GM21381 (cell line): ENCODE data around the gene CAPN7.
"Not testable (repeated sequence)": the region's sequence is repeated elsewhere in the genome, so short reads cannot be mapped to it uniquely, and the experiment has no call there.

Source experiments
- ATAC-seq: cut with Tn5 transposase; IDR thresholded peaks from one replicate; pipeline ENCODE4 v1.9.1; 2021; ENCODE audit warnings: mild to moderate bottlenecking, moderate library complexity; ENCODE audit not compliant: unreplicated experiment

Gene CAPN7

GRCh38 chr3:15205934-15206661 is at the start of gene CAPN7:
Gene CAPN7, plus strand, starts transcription at chr3:15206246. Its CDS starts 250 bp downstream, at chr3:15206496.
- peak; percentile 89 for ATAC-seq

DNA sequence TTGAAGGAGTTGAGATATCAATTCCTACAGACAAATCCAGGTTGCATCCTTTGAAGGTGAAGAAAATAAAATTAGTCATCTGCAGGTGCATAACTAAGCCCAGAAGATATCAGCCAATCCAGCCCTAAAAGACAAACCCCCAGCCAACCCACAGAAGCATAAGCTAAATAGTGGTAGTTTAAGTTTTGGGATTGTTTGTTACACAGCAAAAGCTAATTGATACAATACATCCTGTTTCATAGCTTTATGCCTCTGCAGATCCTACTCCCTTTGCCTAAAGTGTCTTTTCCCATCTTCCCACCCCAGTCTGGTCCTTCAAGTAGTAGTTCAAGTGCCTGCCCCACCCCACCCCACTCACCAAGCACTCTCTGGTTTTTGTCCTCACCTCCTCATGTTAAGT is 48.6 kb upstream of the CAPN7 start:
- no peak for ATAC-seq

DNA sequence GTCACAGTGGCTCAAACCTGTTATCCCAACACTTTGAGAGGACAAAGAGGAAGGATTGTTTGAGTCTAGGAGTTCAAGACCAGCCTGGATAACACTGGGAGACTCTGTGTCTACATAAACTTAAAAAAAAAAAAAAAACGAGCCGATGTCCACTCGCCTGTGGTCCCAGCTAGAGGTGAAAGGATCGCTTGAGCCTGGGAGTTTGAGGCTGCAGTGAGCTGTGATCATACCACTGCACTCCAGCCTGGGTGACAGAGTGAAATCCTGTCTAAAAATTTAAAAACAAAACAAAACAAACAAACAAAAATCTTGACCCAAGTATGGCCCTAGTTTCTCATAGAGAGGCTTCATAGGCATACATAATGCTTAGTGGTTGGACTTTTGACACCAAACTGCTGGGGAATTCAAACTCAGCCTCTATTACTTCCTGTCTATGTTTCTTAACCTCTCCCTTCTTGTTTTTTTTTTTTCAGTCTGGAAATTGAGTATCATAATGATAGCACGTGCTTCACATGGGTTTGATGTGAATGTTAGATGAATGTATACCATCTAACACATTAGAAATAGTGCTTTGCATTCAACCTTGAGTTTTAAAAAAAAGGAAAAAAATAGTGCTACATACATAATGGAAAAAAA is 46.4 kb upstream of the CAPN7 start:
- no peak for ATAC-seq

GRCh38 chr3:15160662-15161061 is 45.4 kb upstream of the CAPN7 start:
- no peak for ATAC-seq

- ATAC-seq: no peak
Measured at GRCh38 chr3:15161133-15161532, 44.9 kb upstream of the CAPN7 start.

- not testable (repeated sequence) for ATAC-seq
Measured at GRCh38 chr3:15163656-15164055, 42.4 kb upstream of the CAPN7 start.

DNA sequence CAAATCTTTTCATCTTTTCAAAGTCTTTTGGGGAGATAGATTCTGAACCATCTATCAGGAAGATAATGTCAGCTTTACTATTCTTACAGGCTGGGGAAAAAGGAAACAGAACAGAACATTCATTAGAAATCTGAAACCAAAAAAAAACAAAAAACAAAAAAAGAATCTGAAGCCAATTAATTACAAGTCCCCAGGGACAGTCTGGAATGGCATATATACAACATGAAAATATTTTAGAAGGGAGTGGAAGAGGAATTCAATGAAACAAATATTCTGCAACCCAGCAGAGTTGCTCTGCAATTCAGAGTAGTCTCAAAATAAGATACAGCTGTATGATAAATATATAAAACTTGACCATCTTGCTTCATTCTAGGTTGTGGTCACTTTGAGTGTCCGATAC is 41.7 kb upstream of the CAPN7 start:
- ATAC-seq: no peak

DNA sequence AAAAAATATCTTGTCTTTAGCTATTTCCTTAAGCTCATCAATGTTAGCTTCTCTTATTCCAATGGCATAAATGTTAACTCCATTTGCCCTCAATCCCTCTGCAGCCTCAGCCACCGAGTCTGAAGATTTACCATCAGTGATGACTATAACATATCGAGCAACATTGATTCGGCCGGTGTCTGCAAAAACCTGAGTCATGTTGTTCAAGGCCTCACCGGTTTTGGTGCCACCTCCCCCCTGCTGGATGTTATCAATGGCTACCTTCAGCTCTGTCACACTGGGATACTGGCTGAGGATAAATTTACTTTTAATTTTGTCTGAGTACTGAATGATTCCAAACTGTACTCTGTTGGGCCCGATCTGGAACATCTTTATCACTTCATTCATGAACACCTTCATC is 41.0 kb upstream of the CAPN7 start:
- ATAC-seq: no peak

DNA sequence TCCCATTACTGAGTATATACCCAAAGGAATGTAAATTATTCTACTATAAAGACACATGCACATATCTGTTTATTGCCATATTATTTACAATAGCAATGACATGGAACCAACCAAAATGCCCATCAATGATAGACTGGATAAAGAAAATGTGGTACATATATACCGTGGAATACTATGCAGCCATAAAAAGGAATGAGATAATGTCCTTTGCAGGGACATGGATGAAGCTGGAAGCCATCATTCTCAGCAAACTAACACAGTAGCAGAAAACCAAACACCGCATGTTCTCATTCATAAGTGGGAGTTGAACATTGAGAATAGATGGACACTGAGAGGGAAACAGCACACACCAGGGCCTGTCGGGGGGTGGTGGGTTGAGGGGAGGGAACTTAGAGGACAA is 39.7 kb upstream of the CAPN7 start:
- not testable (repeated sequence) for ATAC-seq

DNA sequence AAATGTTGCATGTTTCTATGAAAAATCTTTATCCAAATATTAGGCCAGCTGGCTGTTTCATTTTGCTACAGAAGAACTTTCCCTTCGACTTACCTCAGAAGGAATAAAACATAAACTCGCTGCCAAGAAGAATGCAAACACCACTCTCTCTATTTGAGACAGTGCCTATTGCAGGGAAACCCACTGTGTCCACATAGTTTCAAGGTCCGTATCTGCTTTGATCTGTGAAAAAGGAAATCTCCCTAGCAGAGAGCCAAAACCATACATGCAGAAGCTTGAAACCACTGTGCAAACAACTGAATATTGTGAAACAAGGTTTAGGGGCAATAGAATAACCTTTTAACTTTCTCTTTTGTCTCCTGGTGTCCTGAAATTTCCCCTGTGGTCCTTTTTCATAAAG is 35.0 kb upstream of the CAPN7 start:
- ATAC-seq: peak; percentile 80

DNA sequence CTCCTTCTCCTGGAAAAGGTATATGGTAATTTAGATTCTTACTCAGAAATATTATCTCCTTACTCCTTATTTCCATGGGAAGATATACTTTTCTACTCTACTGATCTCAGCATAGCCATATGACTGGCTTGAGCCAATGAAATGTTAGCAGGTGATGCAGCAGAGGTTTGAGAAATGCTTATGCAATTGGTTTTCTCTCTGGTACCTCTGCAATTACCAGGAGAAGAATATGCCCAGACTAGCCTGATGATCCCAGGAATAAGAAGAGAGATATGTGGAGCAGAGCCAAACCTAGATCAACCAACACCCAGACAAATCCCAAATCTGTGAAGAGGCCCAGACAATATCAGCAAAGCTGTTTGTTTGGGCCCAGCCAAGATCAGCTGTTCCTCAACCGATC is 33.2 kb upstream of the CAPN7 start:
- ATAC-seq: no peak

DNA sequence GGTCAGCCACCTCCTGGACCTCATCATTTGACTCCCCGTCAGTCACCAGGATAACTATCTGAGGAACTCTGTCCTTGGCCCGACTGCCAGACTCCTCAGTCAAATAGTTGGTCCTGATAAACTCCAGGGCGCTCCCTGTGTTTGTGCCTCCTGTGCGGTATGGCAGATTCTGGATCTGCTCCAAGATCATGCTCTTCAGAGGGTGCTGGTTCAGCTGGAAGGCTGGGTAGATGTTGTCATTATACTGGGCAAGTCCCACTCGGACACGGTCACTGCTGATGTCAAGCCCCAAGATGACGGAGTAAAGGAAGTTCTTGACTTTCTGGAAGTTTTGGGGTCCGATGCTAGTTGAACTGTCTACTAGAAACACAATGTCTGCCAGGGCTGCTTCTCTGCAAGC is 31.1 kb upstream of the CAPN7 start:
- no peak for ATAC-seq

DNA sequence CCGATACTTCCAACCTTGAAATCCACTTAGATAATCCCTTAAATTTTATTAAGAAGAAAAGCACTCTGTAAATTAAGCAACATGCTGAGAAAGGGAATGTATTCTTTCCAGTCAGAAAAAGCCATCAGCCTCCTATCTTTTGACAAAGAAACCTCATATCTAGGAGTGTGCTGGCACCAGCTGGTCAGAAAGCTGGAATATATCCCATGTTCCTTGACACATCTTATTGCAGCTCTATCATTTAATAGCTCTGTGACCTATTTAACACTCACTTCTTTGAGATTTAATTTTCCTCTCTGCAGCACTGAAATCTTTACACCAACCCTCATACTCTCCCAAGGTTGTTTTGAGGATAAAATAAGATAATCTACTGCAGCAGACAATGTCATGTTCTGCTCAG is 30.4 kb upstream of the CAPN7 start:
- no peak for ATAC-seq

GRCh38 chr3:15180042-15180611 is 25.9 kb upstream of the CAPN7 start:
- ATAC-seq: peak; percentile 76

- ATAC-seq: no peak
Measured at GRCh38 chr3:15181511-15181910, 24.5 kb upstream of the CAPN7 start.

- ATAC-seq: no peak
Measured at GRCh38 chr3:15181963-15182362, 24.1 kb upstream of the CAPN7 start.

GRCh38 chr3:15183011-15183410 is 23.0 kb upstream of the CAPN7 start:
- no peak for ATAC-seq

DNA sequence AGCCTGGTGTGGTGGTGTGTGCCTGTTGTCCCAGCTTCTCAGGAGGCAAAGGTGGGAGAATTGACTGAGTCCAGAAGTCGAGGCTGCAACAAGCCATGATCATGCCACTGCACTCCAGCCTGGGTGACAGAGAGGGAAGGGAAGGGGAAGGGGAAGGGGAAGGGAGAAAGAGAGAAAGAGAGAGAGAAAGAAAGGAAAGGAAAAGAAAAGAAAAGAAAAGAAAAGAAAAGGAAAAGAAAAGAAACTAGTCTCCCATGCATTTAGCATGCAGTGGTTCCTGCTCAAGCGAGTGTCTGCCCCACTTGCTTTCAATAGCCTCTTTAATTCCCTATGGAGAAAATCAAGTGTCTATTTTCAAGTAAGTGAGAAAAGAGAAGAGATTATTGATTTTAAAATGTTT is 20.6 kb upstream of the CAPN7 start:
- no peak for ATAC-seq

DNA sequence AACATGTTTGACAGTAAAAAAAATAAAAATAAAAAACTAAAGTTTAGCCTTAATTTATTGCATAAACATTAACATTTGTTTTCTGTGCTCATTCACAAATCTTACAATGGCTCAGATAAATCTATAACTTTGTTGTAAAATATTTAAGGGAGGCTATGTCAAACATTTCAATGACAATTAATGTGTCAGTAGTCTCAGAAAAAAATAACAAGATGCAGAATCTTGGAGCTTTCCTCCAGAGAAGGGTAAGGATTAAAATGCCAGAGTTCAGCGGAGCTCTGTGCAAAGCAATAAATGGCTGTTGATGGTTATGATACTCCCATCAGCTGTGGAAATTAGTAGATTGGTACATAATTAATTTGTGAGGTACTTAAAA is 20.0 kb upstream of the CAPN7 start:
- ATAC-seq: no peak

- not testable (repeated sequence) for ATAC-seq
Measured at GRCh38 chr3:15186477-15187164, 19.4 kb upstream of the CAPN7 start.

- no peak for ATAC-seq
Measured at GRCh38 chr3:15197340-15198029, 8.6 kb upstream of the CAPN7 start.
